Adrenal gland (tissue), 5 donors: ENCODE data around the gene MIF4GD.

Experiments
- CTCF ChIP-seq, 6 experiments: fragments of 450-650 bp in 4 of 6; fragments of 200-600 bp in 2 of 6; sonication (generic) in 1 of 6; IDR thresholded peaks; 1 replicate in 5 of 6; 2 replicates in 1 of 6; pipeline versions ENCODE4 v1.5.1 to v1.8.0; 2016 to 2021; ENCODE audit warnings: antibody characterized with exemption in 6 of 6, mild to moderate bottlenecking in 2 of 6, moderate library complexity in 1 of 6
- POLR2A ChIP-seq, 2 donors: fragments of 450-650 bp; IDR thresholded peaks; one replicate each; pipeline ENCODE4 v1.6.1; 2017; ENCODE audit warnings: antibody characterized with exemption in 2 of 2, mild to moderate bottlenecking in 2 of 2, moderate library complexity in 1 of 2
- donor health status: DM: no; HTN: no; CAD: no.

- TF ChIP-seq CTCF (IDR thresholded peaks at IDR 0.05) (no peak), POLR2A (IDR thresholded peaks at IDR 0.05) (no peak)
Observed at GRCh38 chr17:75272848-75273184, 1.8 kb upstream of the MIF4GD start.
